ELR (cell line): Measurements from ENCODE around the gene SGCD.

Experiments used
- DNase-seq: peaks from one replicate; pipeline ENCODE4 v3.0.0-alpha.2; 2015; ENCODE audit warnings: low read depth

Gene SGCD

GRCh38 chr5:156691572-156691971 is 364.6 kb downstream of the SGCD start:
- no peak for DNase-seq

DNA sequence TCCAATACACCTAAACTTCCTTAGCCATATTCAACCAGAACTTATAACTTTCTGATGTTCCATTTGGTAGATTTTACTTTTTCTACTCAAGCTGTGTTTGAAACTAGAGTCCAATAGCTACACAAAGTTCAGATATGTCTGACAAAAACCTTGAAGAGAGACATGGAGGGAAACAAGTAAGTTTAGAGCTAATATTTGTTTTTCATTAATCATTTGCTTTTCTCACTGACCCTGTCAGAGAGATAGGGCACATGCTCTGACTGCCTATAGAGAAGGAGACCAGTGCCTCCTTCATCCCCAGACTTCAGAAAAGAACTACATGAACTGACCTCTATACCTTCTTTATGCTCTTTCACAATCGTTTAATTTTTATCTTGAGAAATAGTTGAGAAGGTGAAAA is 366.1 kb downstream of the SGCD start:
- DNase-seq, result no peak

DNA sequence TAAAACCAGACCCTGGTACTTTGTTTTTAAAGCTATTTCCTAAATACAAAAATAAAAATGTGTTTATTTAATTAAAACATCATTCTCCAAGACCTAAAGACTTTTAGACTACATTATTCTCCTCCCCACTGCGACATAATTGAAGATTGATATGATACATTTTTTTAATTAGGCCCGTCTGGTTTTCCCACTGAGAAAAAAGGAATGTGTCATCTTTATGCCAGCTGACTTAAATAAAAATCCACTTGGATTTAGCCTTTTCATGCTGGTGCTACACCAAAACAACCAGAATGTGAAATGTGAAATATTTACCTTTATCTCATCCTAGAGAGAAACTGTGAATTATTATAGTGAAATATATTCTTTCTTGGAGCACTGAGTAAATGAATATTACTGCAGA is 367.6 kb downstream of the SGCD start:
- no peak for DNase-seq

DNA sequence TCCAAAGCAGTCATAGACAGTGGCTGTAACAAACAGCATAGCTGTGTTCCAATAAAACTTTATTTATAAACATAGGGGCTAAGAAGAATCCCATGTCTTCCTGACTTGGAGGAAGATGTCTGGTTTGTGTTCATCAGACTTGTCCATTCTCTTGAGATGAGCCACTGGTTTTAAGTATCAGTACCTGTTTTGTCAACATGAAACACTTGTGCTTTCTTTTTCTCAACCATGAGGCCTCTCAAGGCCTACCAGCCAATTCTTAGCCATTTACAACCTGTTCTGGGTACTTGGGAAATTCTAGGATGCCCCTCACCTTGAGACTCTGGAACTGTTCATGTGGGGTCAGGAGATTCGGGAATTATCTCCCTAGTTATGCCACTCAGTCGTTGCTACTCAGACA is 368.8 kb downstream of the SGCD start:
- no peak for DNase-seq

DNA sequence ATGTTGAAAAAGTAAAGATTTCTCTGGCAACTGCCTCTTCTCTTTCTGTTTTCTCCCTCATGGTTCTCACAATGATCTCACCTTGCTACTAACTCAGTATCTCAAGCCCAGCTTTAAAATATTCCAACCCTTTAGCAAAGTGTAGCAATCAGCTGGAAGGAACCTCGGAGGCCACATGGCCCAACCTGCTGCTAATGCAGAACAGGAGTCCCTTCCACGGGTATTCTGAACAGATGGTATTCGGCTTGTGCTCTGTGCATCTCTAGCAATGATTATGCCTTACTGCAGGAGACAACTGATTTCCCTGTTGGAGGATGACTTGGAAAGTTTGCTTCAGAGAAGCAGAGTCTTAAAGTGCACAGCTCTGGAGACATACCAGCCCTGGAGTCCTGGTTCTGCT is 371.4 kb downstream of the SGCD start:
- no peak for DNase-seq

DNA sequence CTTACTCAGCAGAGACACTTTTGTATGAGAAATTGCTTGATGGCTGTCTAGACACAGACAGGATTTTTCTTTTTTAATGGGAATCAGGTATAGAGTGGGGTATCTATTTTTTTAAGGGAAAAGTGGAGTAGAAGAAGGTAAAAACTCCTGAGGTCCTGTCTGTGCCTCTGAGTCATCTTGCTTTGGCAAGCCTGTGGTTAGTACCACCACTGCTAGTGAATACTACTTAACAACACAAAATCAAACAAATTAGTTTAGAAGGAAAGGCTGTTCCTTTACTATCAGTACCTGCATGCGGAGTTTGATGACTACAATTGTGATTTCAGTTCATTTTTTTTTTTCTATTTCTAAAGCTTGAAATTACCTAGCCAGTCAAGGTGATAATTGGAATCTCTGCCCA is 372.2 kb downstream of the SGCD start:
- no peak for DNase-seq

DNA sequence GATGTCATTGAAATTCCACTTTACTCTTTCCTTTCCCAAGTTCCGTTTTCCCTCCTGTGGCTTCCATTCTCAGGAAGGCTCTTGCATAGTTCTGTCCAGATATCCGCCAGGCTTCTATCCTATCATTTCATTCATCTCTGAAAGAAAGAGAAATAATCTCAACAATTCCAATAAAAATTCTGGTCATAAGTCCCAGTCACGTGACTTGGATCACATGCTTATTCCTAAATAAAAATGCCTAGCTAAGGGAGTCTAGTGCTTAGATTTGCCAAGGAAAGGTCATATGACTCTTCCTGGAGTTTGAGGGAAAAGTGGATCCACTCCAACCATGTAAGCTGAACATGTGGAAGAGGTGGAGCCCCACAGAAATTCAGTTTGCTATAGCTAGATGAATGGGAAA is 377.2 kb downstream of the SGCD start:
- no peak for DNase-seq

DNA sequence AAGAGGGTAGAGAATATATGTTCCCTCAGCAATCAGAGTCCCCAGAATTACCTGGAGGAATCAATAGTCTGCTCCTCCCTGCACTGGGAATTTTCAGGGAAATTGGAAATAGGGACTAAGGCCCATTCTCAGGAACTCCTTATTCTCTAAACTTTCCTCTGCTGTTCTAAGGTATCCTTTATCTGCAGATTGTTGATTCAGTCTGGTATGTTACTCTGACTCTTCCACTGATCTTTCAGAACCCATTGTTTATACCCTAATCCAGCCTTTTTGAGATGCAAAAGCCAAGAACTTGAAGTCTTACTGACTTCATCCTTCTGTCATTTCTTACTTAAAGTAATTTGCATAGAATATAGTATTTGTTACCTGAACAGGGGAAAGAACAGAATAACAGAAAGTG is 379.7 kb downstream of the SGCD start:
- no peak for DNase-seq

GRCh38 chr5:156707750-156708149 is 380.8 kb downstream of the SGCD start:
- no peak for DNase-seq

- DNase-seq, result no peak
Measured at GRCh38 chr5:156715287-156715686, 388.3 kb downstream of the SGCD start.

DNA sequence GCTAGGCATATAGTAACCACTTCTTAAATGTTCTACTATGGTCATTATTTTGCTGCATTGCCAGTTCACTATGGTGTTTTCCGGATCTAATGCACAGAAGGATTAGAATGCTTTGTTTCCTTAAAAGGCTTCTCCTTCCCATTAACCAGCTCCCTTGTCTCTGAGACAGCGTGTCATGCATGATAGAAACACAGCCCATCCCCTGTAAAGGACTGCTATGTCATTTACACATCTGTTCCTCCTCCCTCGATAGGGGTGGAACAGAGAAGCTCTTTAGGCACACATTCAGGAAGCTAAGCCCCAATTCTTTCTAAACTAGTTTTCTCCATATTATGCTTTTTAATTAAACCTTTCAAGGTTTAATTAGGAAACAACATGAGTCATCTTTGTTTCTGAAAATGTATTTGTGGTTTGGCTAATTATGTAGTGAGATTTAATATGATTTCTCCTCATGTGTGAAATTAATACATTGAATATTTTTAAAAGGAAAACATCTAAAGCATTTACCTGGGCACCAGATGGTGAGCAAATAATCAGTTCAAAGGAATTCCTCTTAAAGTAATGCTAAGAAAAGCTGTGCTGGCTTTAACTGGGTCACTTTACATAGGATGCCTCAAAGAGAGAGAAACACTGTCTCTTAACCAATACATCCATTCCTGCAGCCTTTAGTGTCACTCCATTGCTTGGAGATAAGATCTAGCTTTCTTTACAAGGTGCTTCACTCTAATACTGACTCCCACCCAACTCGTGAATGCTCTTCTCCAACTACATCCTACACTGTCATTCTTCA is 389.8 kb downstream of the SGCD start:
- no peak for DNase-seq

DNA sequence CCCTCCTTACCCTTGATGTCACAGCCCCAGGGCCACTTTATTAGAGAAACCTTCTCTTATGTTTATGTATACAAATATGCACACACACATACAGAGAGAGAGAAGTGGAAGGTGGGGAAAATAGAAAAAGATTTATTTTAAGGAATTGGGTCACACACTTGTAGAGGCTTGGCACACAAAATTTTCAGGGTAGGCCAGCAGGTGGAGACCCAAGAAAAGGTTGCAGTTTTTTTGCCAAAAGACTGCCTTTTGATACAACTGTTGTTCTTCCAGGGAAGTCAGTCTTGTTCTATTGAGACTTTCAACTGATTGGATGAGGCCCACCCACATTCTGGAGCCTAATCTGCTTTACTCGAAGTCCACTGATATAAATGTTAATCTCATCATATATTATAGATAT is 392.0 kb downstream of the SGCD start:
- no peak for DNase-seq

GRCh38 chr5:156722358-156722757 is 395.4 kb downstream of the SGCD start:
- DNase-seq, result no peak

DNA sequence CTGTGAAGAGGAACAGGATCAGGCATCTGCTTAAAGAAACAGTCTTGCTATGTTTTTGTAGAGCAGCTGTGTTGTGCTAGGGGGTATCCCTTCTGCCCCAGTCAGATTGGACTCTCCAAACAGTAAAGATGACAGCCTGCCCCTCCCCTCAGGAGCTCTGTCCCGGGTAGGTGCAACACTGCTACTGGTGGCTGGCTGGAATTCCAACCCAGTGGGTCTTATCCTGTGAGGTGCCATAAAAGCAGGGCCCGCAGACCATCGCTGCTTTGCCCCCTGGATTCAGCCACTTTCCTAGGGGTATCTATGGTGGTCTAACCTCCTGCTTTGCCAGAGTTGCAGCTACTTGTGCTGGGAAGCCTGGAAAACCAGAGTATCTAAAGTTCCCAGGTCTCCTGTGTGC is 408.5 kb downstream of the SGCD start:
- DNase-seq, result no peak

DNA sequence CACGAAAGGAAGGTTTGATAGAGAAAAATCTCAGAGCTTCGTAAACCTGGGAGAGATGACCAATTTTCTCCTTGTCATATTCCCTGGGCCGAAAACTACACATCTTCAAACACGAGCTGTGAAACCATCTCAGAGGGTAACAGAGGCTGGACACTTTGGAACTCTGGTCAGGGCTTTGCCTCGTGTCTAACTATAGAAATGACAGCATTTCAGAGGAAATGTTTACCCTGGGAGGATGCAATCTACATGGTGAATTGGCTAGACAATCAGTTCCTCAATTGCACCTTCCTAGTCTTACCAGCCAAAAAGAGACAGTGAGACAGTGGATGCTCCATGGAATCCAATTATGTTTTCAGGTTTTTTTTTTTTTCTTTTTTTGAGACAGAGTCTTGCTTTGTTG is 414.6 kb downstream of the SGCD start:
- DNase-seq, result no peak

DNA sequence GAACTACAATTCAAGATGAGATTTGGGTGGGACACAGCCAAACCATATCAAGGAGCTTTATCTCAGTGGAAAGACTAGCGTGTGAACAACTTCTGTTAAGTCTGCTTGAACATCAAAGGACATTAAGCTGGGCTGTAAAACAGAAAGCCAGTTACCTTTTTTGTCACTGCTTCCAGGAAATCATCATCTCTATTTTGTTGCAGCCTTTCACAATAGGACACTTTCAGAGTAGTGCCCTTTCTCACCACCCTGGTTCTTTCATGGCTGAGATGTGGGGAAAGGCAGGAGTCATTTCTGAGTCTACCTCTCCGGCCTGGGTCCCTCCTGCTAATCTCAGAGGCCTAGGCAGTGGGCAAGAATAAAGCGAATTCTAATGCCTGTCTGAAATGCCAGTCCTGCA is 426.9 kb downstream of the SGCD start:
- no peak for DNase-seq

DNA sequence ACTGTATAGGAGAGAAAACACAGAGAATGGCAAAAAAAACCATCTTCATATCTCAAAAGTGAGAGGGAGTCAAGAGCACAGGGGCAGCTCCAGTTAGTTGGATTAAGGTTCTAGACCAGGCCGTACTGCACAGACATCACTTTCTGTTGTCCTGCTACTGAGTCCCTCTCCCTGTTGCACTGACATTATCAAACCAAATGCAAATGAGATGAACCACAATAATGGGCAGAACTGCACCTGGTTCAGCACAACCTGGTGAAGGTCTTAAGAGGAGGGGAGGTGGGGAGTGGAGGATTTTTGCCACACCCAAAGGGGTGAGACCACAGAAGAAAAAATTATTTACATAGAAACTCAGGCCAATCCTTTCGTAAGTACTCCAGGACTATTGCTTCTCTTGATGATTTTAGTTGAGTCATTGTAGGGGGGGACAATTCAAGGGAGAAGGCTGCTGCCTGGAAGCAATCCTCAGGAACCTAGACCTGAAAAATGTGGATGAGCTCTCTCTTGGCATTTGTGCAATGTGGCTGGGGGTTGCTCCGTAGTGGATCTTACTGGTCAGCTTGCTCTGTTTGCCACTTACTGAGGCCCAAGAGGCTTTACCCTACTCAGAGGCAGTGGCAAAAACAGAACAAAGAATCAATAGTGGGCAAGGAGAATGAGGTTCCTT is 428.6 kb downstream of the SGCD start:
- DNase-seq, result no peak

DNA sequence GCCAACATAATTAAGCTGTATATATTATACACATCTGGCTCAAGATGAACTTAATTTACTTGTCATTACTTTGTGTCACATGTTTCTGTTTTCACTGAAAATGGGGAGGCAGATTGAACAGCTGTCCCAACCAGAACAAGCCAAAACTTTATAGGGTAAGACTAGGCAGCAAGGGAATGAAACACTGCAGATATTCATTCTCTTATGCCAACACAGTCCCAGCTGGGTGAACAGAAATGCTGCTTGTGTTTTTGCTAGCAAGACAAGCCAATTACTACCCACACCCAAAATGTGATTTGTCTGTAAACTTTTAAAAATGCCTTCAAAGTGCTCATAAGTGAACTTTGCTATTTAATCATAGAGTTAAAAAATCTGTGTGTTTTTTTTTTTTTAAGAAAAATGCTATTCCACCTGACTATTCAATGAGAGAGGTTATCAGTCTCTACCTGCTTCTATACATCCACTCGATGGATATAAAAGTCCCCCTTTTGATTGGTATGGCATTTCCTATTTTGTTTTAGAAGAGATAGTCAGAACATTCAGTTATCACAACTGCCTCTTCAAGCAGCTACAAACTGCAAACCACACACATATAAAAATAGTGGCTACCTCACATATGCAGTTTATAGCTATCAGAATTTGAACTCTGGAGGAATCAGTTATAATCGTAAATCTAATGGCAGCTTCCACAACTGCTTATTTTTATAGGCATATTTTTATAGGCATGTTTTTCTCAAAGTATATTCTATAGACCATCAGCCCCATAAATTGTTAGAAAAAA is 431.2 kb downstream of the SGCD start:
- DNase-seq, result no peak

- no peak for DNase-seq
Measured at GRCh38 chr5:156759156-156759555, 432.2 kb downstream of the SGCD start.

GRCh38 chr5:156762771-156763170 is 435.8 kb downstream of the SGCD start:
- DNase-seq, result no peak

- no peak for DNase-seq
Measured at GRCh38 chr5:156764176-156764971, 437.4 kb downstream of the SGCD start.

DNA sequence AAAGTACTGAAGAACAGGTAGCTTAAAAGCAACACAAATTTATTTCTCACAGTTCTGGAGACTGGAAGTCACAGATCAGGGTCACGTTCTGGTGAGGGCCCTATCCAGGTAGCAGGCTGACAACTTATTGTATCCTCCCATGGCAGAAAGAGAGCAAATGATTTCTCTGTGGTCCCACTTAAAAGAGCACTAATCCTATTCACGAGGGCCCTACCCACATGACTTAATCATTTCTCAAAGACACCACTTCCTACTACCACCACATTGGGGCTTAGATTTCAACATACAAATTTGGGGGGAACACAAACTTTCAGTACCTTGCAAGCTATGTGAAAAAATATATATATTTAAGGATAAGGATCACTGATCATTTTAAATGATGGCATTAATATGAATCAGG is 447.3 kb downstream of the SGCD start:
- DNase-seq, result no peak
